Fibroblast of peridontal ligament (primary cell): Measurements from ENCODE around the gene DIS3.
"Not testable (repeated sequence)": the region's sequence is repeated elsewhere in the genome, so short reads cannot be mapped to it uniquely, and the experiment has no call there.

ENCODE experiments used
- DNase-seq: peaks from one replicate; pipeline ENCODE4 v3.0.0-alpha.2; 2010; ENCODE audit errors: extremely low read depth

DIS3 gene

DNA sequence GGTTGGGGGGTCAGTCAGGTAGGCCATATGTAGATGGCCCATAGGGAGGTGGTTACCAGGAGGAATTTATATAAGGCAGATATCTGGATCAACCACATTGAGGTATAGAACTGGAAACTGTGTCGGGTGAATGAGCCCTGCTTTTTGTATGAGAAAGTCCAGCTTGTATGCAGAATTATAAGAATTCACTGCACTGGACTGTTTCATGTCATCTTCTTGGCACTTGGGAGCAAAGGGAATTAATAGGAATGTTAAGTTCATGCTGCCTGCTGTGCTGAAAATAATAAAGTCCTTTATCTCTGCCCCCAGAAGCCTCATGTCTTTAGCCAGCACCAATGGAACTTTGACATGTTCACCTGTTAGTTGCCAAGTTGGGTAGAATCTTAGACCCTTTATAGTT is 41.7 kb downstream of the DIS3 start:
- DNase-seq: no peak

DNA sequence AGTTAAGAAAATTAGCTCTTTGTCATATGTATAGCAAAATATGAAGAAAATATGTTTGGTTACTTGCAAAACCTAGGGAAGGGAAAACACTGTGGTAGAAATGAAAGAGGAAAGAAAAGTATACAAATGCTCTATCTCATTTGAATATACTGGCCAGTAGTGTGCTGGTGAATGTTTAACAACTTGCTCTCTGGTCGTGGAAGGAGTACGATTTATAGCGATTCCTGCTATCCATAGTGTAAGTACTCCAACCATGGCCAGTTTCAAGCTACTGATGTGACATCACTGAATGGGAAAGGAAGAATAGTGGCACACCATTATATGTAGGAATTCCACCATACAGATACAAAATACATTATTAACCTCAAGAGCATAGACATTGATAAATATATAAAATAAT is 44.7 kb downstream of the DIS3 start:
- DNase-seq: no peak

DNA sequence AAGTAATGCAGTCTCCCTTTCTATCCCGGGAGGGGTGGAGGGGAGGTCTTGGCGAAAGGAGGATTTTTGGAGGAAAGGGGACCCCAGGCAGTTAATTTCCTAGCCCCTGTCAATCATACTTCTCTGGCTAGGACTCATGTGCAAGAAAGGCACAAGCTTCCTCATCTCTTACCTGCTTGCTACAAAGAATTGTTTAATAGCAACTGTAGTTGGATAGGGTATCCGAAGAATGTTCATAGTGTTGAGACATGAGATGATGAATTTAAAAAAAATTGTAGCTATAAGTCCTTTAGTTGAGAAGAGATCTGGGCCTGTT is 53.5 kb downstream of the DIS3 start:
- DNase-seq: no peak

DNA sequence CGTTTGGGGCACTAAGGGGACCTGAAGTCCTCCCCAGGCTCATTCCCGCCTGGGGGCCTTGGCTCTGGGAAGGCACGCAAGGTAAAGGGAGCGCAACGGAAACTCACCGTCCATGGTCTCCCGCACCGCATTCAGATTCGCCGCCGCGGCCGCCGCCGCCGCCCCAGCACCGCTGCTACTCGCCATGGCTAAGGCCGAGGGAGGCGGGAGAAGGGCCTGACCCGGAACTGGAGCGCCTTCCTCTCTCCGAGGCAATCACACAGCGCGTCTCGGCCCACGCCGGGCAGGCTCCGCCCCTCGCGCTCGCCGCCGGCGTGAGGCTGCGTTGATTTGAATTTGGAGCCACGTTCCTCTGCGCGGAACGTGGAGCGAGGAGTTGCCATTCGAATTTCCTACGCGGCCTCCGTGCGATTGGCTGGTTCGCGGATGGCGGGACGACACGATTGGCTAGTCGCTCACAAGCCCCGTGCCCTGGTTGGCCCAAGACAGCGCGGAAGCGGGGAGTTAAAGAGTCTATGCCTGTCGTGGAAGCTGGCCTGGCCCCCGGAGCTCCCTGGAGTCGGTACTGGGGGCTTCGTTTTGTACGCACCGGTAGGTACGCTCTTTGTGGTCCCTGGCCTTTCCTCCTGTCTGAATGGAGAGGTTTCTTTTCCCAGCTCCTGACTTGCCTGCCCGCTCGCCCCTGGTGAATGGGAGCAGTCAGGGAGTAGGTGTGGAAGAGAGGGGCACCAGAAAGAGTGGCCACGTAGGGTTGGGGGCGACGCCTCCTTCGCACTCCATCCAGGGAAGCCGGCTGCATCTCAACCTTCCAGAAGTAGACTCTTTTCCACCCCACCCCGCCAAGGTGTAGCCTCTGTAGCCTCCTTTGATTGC is 54.0 kb downstream of the DIS3 start, which contains the start of the genes BORA and MZT1:
BORA (plus strand) TSS at position 507 of the 873 bp plus-strand sequence. CDS start 1,018 bp downstream, outside the sequence.
MZT1 (minus strand) TSS at position 213 of the 873 bp plus-strand sequence; CDS start at position 186, 27 bp downstream.
- peak; percentile 97 for DNase-seq

DNA sequence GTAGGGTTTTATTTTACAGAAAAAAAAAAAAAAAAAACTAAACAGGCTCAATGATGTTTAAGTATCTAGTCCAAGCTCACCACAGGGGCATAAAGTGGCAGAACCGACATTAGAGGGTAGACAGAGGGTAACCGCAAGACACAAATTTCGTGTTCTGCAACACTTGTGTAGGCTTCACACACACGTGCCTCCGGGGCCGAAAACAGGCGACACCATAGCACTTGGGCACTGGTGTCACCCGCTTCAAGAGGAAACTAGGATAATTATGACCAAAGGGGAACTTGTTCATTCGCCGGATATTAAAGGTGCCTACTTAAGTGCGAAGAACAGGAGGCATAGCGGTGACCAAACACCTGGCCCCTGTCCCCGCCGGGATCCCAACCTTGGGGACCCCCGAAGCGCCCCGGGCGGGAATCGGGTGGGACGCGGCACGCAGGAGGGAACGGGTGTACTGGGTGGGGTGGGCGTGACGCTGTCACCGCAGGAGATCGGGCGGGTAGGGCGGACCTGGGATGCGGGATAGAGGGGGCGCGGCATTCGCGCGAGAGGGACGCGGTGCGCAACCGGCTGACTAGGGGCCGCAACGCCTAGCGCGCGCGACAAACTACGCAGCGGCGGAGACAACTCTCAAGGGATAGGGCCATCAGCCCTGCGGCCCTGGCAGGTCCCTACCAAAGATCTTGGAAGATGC is 54.8 kb downstream of the DIS3 start:
- peak; percentile 10 for DNase-seq

DNA sequence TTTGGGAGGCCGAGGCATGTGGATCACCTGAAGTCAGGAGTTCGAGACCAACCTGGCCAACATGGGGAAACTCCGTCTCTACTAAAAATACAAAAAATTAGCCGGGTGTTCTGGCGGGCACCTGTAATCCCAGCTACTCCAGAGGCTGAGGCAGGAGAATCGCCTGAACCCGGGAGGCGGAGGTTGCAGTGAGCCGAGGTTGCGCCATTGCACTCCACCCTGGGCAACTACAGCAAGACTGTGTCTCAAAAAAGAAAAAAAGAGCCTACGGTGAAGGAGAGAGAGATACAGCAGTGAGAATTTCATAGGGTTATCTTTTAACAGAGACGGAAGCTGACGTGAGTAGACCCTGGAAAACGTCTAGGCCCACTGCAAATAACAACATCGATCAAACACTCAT is 55.5 kb downstream of the DIS3 start:
- not testable (repeated sequence) for DNase-seq

DNA sequence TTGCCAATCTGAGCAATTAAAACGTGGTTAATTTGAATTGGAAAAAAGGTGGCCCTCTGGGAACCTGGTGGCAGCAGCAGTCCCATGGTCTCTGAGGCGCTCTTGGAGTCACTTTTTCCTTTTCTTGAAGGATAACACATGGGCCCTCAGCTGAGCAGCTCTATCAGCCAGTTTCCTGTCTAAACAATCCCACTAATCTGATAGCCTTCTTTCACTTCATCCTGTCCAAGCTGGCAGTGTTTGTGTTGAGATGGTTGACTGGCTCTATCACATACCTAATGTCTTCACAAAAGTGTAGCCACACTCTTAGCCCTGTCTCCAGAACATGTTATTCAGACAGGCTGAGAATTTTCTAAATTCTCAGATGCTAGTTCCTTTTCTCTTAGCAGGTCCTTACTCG is 64.9 kb downstream of the DIS3 start:
- DNase-seq: no peak
